Neutrophil (primary cell): Measurements from ENCODE around the gene PPCDC.

Source experiments
- H3K27ac ChIP-seq: fragments of 200-600 bp; sonication (generic); 2 replicates; pipeline ENCODE4 v1.5.1; 2016; ENCODE audit warnings: mild to moderate bottlenecking, moderate library complexity
- H3K27me3 ChIP-seq: fragments of 200-600 bp; sonication (generic); 2 replicates; pipeline ENCODE4 v1.6.0; 2016; ENCODE audit warnings: mild to moderate bottlenecking
- H3K36me3 ChIP-seq: fragments of 200-600 bp; sonication (generic); 2 replicates; pipeline ENCODE4 v1.5.1; 2017
- H3K4me1 ChIP-seq, 2 experiments: fragments of 200-600 bp in 1 of 2; sonication (generic) in 1 of 2; 1 replicate in 1 of 2; 2 replicates in 1 of 2; pipeline versions ENCODE4 v1.5.1 to v1.6.1; 2013 to 2016; ENCODE audit warnings: low read depth in 1 of 2, low read length in 1 of 2, mild to moderate bottlenecking in 1 of 2, moderate library complexity in 1 of 2; ENCODE audit not compliant: control insufficient read depth in 1 of 2, insufficient read depth in 1 of 2
- H3K4me3 ChIP-seq, 2 experiments: fragments of 200-600 bp in 1 of 2; sonication (generic) in 1 of 2; 1 replicate in 1 of 2; 2 replicates in 1 of 2; pipeline ENCODE4 v1.5.1; 2013 to 2016; ENCODE audit warnings: low read depth in 1 of 2, low read length in 1 of 2, mild to moderate bottlenecking in 1 of 2, moderate library complexity in 1 of 2
- H3K9me3 ChIP-seq: fragments of 200-600 bp; sonication (generic); 2 replicates; pipeline ENCODE4 v1.5.1; 2016
- TF ChIP-seq, protein P1 (sequence below): fragments of 200-600 bp; sonication (generic); IDR thresholded peaks from 2 replicates; pipeline ENCODE4 v1.5.1; 2016; ENCODE audit warnings: antibody characterized with exemption

PPCDC gene

DNA sequence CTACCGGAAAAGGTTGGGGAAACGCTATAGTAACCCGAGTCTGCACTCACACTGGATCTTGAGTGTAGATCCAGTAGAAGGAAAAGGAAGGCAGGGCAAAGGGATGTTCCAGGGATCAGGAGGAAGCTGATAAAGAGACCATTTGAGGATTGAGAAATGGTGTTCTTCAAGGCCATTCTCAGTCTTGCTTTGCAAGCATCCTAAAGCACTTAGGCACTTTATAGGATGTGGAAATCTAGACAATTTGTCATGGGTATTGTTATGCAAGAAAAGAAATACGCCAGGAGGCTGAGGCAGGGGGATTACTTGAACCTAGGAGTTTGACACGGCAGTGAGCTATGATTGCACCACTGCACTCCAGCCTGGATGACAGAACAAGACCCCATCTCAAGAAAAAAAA is 41.2 kb upstream of the PPCDC start:
- TF ChIP-seq, protein P1, sequence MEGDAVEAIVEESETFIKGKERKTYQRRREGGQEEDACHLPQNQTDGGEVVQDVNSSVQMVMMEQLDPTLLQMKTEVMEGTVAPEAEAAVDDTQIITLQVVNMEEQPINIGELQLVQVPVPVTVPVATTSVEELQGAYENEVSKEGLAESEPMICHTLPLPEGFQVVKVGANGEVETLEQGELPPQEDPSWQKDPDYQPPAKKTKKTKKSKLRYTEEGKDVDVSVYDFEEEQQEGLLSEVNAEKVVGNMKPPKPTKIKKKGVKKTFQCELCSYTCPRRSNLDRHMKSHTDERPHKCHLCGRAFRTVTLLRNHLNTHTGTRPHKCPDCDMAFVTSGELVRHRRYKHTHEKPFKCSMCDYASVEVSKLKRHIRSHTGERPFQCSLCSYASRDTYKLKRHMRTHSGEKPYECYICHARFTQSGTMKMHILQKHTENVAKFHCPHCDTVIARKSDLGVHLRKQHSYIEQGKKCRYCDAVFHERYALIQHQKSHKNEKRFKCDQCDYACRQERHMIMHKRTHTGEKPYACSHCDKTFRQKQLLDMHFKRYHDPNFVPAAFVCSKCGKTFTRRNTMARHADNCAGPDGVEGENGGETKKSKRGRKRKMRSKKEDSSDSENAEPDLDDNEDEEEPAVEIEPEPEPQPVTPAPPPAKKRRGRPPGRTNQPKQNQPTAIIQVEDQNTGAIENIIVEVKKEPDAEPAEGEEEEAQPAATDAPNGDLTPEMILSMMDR = no peak
- Histone ChIP-seq H3K4me3 (no peak overlapping the region), H3K27ac (no peak overlapping the region), H3K36me3 (no peaks in the 10 kb centered on the region), H3K4me1 (no peaks in the 10 kb centered on the region), H3K27me3 (peaks cover 51% of the 10 kb centered on the region), H3K9me3 (no peaks in the 10 kb centered on the region)

DNA sequence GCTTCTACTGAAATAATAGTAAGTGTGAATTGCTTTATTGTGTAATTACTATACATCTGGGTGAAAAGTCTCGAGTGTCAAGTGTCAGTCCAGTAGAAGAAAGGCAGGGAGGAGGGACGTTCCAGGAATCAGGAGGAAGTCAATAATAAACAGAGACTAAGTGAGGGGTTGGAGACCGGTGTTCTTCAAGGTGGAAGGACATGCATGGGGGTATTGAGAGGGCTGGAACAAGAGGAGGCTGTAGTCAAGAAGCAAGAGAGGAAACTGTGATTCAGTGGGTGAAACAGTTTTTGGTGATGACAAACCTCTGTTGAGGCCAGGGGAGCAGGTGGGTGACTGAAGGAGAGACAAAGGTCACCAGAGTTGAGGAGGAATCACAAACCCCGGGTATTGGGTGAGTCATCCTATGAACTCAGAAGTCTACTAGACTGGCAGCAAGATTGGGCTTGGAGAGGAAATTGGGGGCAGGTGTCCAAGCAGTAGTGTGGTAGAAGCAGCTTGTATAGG is 39.6 kb upstream of the PPCDC start:
- H3K27me3 ChIP-seq = peaks cover 55% of the 10 kb centered on the region
- H3K4me1 ChIP-seq = no peaks in the 10 kb centered on the region
- no peak overlapping the region for H3K27ac ChIP-seq
- TF ChIP-seq, protein P1 = no peak
- no peak overlapping the region for H3K4me3 ChIP-seq
- H3K9me3 ChIP-seq = no peaks in the 10 kb centered on the region
- no peaks in the 10 kb centered on the region for H3K36me3 ChIP-seq

DNA sequence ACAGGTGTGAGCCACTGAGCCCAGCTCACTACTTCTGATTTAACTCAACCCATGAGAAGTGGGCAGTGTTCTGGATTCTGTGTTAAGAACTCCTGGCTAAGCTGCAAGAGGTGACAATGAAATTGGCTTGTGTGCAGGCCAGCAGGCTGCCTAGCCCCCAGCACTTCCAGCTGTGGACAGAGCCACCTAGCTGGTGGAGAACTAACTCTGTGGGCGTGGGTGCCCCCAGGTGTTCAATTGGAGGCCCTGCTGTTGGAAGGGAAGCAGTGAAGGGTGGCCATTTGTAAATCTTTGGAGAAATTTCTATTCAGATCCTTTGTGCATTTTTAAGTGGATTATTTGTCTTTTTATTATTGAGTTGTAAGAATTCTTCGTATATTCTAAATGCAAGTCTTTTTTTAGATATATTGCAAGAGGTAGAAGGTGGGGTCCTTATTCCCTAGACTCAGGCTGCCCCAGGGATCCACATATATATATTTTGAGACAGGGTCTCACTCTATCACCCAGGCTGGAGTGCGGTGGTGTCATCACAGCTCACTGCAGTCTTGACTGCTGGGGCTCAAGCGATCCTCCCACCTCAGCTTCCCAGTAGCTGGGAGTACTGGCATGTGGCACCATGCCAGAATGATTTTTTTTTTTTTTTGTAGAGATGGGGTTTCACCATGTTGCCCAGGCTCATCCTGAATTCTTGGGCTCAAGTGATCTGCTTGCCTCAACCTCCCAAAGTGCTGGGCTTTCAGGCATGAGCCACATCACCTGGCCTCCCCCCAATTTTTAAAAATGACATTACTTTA is 35.2 kb upstream of the PPCDC start:
- H3K36me3 ChIP-seq = no peaks in the 10 kb centered on the region
- H3K9me3 ChIP-seq = no peaks in the 10 kb centered on the region
- TF ChIP-seq, protein P1 = no peak
- no peak overlapping the region for H3K4me3 ChIP-seq
- H3K27me3 ChIP-seq = peaks cover 75% of the 10 kb centered on the region
- no peaks in the 10 kb centered on the region for H3K4me1 ChIP-seq
- no peak overlapping the region for H3K27ac ChIP-seq

DNA sequence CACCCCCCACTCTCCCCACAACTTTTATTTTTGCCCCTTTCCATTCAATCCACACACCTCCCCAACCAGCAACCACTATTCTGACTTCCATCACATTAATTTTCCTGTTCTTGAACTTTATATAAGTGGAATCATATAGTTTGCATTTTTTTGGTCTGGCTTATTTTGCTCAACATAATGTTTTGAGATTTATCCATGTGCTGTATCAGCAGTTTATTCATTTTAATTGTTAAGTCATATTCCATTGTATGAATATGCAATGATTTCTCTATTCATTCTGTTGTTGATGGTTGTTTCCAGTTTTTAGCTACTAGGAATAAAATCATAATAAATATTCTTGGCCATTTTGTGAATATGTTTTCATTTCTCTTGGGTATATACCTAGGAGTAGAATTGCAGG is 33.9 kb upstream of the PPCDC start:
- no peak overlapping the region for H3K27ac ChIP-seq

DNA sequence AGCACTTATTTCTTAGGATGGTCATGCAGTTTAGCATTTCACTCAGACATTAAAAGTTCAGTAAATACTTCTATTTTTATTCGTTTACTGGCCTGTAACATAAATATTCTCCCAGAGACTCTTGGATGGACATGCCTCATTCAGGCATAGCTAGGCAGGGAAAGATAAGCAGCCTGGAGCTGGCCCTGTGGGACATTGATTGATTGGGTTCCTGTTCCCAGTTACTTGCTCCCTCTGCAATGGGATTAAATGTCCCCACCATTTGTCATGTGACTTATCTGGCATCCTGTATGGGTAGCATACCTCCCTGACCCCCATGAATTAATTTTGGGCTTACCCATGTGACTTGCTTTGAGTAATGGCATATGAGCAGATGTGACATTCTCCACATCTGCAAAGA is 30.8 kb upstream of the PPCDC start:
- Histone ChIP-seq H3K4me3 (no peak overlapping the region), H3K9me3 (no peaks in the 10 kb centered on the region), H3K4me1 (peaks cover 8 to 10% of the 10 kb centered on the region in 2 experiments), H3K27me3 (peaks cover 79% of the 10 kb centered on the region), H3K36me3 (no peaks in the 10 kb centered on the region), H3K27ac (no peak overlapping the region)
- TF ChIP-seq, protein P1 = no peak

More for the DNA sequence above, 33.9 kb upstream of the PPCDC start:
- no peaks in the 10 kb centered on the region for H3K4me1 ChIP-seq
- no peaks in the 10 kb centered on the region for H3K9me3 ChIP-seq
- no peaks in the 10 kb centered on the region for H3K36me3 ChIP-seq
- no peak overlapping the region for H3K4me3 ChIP-seq
- H3K27me3 ChIP-seq = peaks cover 78% of the 10 kb centered on the region
- TF ChIP-seq, protein P1 = no peak
